MM.1S (cell line): Measurements from ENCODE around the gene C15orf39.
A peak's percentile ranks its signal among the peaks of the same experiment; 100 is the strongest.

Experiments used
- DNase-seq: peaks from one replicate; pipeline ENCODE4 v3.0.0-alpha.2; 2015
- H2AFZ ChIP-seq: fragments of 300-600 bp; sonication (generic); 2 replicates; pipeline ENCODE4 v1.6.0; 2016; ENCODE audit warnings: antibody characterized with exemption, low read length
- H3F3A ChIP-seq: fragments of 300-600 bp; sonication (generic); 2 replicates; pipeline ENCODE4 v1.6.1; 2016; ENCODE audit warnings: mild to moderate bottlenecking, antibody characterized with exemption, low read length, moderate library complexity, mixed read lengths; ENCODE audit not compliant: insufficient read depth
- H3K27ac ChIP-seq: fragments of 300-600 bp; sonication (generic); 2 replicates; pipeline ENCODE4 v1.5.1; 2016; ENCODE audit warnings: mild to moderate bottlenecking, low read length
- H3K27me3 ChIP-seq: fragments of 300-600 bp; sonication (generic); replicated peaks from 2 replicates; pipeline ENCODE4 v1.6.0; 2016; ENCODE audit warnings: low read length; ENCODE audit not compliant: insufficient read depth
- H3K36me3 ChIP-seq: fragments of 300-600 bp; sonication (generic); replicated peaks from 2 replicates; pipeline ENCODE4 v1.6.1; 2016; ENCODE audit warnings: mild to moderate bottlenecking, low read length, mixed read lengths; ENCODE audit not compliant: insufficient read depth
- H3K4me1 ChIP-seq: fragments of 300-600 bp; sonication (generic); 2 replicates; pipeline ENCODE4 v1.6.1; 2016; ENCODE audit warnings: low read length, mixed read lengths
- H3K4me2 ChIP-seq: fragments of 300-600 bp; sonication (generic); 2 replicates; pipeline ENCODE4 v1.6.0; 2016; ENCODE audit warnings: low read depth, low read length
- H3K4me3 ChIP-seq: fragments of 300-600 bp; sonication (generic); 2 replicates; pipeline ENCODE4 v1.5.1; 2016; ENCODE audit warnings: low read length, mixed read lengths
- H3K79me2 ChIP-seq: fragments of 300-600 bp; sonication (generic); 2 replicates; pipeline ENCODE4 v1.6.1; 2016; ENCODE audit warnings: mixed run types, low read length, mixed read lengths
- H3K9ac ChIP-seq: fragments of 300-600 bp; sonication (generic); 2 replicates; pipeline ENCODE4 v1.6.1; 2016; ENCODE audit warnings: low read length, mixed read lengths
- H3K9me2 ChIP-seq: fragments of 300-600 bp; sonication (generic); replicated peaks from 2 replicates; pipeline ENCODE4 v1.6.1; 2016; ENCODE audit warnings: mild to moderate bottlenecking, low read length, mixed read lengths; ENCODE audit not compliant: insufficient read depth
- H3K9me3 ChIP-seq: fragments of 300-600 bp; sonication (generic); replicated peaks from 2 replicates; pipeline ENCODE4 v1.6.1; 2016; ENCODE audit warnings: mild to moderate bottlenecking, low read length, mixed read lengths; ENCODE audit not compliant: insufficient read depth
- H4K20me1 ChIP-seq: fragments of 300-600 bp; sonication (generic); 2 replicates; pipeline ENCODE4 v1.6.1; 2016; ENCODE audit warnings: mild to moderate bottlenecking, low read length, moderate library complexity, mixed read lengths; ENCODE audit not compliant: insufficient read depth
- EZH2 ChIP-seq: fragments of 300-600 bp; sonication (generic); optimal IDR thresholded peaks from 2 replicates; pipeline ENCODE3; 2017; ENCODE audit warnings: low read depth, mild to moderate bottlenecking, antibody characterized with exemption, low read length, mixed read lengths
- EZH2phosphoT487 ChIP-seq: fragments of 300-600 bp; sonication (generic); IDR thresholded peaks from 2 replicates; pipeline ENCODE4 v1.6.1; 2018; ENCODE audit warnings: antibody characterized with exemption, low read length
- TF ChIP-seq, protein P1 (sequence below): fragments of 300-600 bp; sonication (generic); IDR thresholded peaks from 2 replicates; pipeline ENCODE4 v1.5.1; 2016; ENCODE audit warnings: antibody characterized with exemption, low read length, mixed read lengths

Gene C15orf39

DNA sequence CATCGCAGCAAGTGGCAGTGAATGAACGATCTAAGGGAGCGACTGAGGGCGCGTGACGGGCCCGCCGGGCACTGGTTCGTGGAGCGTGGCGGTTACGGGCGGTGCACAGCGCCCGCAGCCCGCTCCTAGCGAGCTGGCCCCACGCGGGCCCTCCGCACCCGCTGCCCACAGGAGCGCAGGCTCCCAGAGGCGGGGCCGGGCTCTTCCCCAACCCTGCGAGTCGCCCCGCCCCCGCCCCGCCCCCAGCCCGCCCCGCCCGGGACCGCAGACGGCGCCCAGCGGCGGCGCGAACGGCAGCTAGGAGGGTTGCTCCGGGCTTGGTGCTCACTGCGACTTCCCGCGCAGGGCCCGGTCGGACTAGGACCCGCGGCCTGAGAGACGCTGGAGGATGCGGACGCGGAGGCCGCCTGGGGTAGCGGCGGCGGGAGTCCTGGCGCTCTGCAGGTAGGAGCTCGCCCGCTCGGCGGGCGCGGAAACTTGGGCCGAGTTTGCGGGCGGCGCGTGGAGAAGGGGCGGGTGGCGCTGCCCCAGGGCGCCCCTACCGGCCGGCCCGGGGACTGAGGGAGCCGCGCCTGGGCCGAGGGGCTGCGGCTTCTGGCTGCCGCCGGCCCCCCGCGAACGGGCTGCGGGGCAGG, at the start of gene C15orf39:
Gene C15orf39, plus strand, starts transcription at position 267 of the 635 bp plus-strand sequence. CDS start 4,167 bp downstream, outside the sequence.
- Histone ChIP-seq H3K4me3 (peak within 1 kb of the TSS; percentile 95), H3K4me2 (peak within 1 kb of the TSS; percentile 93), H4K20me1 (peaks cover 27% of the 10 kb centered on the region), H3F3A (peaks cover 42% of the 10 kb centered on the region), H2AFZ (peak within 1 kb of the TSS; percentile 10), H3K4me1 (peaks cover 39% of the 10 kb centered on the region), H3K9me2 (no peaks in the 10 kb centered on the region), H3K79me2 (peaks cover 60% of the 10 kb centered on the region), H3K9ac (peak within 1 kb of the TSS; percentile 98), H3K27me3 (no peaks in the 10 kb centered on the region), H3K9me3 (no peaks in the 10 kb centered on the region), H3K27ac (peak within 1 kb of the TSS; percentile 83), H3K36me3 (peaks cover 14% of the 10 kb centered on the region)
- peak; percentile 76 for DNase-seq
- TF ChIP-seq EZH2, result no peak
- TF ChIP-seq, protein P1, sequence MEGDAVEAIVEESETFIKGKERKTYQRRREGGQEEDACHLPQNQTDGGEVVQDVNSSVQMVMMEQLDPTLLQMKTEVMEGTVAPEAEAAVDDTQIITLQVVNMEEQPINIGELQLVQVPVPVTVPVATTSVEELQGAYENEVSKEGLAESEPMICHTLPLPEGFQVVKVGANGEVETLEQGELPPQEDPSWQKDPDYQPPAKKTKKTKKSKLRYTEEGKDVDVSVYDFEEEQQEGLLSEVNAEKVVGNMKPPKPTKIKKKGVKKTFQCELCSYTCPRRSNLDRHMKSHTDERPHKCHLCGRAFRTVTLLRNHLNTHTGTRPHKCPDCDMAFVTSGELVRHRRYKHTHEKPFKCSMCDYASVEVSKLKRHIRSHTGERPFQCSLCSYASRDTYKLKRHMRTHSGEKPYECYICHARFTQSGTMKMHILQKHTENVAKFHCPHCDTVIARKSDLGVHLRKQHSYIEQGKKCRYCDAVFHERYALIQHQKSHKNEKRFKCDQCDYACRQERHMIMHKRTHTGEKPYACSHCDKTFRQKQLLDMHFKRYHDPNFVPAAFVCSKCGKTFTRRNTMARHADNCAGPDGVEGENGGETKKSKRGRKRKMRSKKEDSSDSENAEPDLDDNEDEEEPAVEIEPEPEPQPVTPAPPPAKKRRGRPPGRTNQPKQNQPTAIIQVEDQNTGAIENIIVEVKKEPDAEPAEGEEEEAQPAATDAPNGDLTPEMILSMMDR, result peak; percentile 69

DNA sequence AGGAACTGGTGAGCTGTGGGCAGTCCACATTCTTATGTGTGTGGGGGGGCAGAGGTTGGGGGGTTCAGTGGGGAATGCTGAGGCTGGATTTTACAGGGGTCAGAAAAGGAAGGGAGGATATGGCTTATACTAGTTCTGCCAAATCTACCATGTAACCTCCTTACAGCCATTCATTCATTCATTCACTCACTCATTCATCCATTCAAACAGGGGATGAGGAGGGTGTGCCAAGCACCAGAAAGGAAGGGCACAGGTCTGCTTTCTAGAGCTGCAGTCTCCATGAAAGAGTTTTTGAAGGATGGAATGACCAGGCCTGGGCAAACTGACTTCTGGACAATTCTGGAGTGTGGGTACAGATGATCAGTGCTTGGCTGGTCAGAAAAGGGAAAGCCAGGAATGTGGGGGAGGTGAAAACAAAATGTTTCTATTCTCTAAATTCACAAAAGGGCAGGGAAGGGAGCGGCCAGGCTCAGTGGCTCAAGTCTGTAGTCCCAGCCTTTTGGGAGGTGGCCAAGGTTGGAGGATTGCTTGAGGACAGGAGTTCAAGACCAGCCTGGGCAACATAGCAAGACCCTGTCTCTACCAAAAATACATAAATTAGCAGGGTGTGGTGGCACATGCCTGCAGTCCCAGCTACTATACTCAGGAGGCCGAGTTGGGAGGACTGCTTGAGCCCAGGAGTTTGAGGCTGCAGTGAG, 49.2 kb upstream of the C15orf39 start:
- Histone ChIP-seq H3K79me2 (no peaks in the 10 kb centered on the region), H3K9me3 (no peaks in the 10 kb centered on the region), H3K4me3 (no peak overlapping the region), H3K9ac (no peak overlapping the region), H2AFZ (no peak overlapping the region), H3F3A (no peaks in the 10 kb centered on the region), H3K9me2 (no peaks in the 10 kb centered on the region), H3K27ac (no peak overlapping the region), H3K36me3 (no peaks in the 10 kb centered on the region), H3K27me3 (no peaks in the 10 kb centered on the region), H4K20me1 (no peaks in the 10 kb centered on the region), H3K4me1 (peaks cover 13% of the 10 kb centered on the region), H3K4me2 (no peak overlapping the region)
- TF ChIP-seq EZH2phosphoT487 (no peak), EZH2 (no peak)
- TF ChIP-seq, protein P1, result no peak
- no peak for DNase-seq

DNA sequence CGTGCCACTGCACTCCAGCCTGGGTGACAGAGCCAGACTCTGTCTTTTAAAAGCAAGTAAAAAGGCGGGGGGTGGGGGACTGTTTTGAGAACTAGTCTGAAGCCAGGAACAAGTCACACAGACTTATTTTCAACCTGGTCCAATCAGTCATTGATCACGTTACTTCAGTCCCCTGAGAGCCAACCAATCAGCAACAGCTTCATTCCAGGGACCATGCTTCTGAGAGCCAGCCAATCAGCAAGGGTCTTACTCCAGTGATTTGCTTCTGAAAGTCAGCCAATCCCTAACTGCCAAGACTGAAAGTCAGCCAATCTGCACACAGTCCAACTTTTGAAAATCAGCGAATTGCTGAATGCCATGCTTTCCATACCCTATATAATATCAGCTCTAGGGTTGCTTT, 48.6 kb upstream of the C15orf39 start:
- Histone ChIP-seq H3K4me2 (peak overlapping the region; percentile 7; the same call in 1 of the 2 replicates), H3K9ac (no peak overlapping the region), H3K27ac (no peak overlapping the region), H3K9me3 (no peaks in the 10 kb centered on the region), H3K9me2 (no peaks in the 10 kb centered on the region), H4K20me1 (no peaks in the 10 kb centered on the region), H2AFZ (no peak overlapping the region), H3F3A (no peaks in the 10 kb centered on the region), H3K4me1 (peaks cover 13% of the 10 kb centered on the region), H3K36me3 (no peaks in the 10 kb centered on the region), H3K4me3 (no peak overlapping the region), H3K79me2 (no peaks in the 10 kb centered on the region), H3K27me3 (no peaks in the 10 kb centered on the region)
- no peak for DNase-seq
- TF ChIP-seq EZH2phosphoT487, result no peak
- no peak for TF ChIP-seq EZH2
- TF ChIP-seq, protein P1, result no peak
